GM19351 (cell line): ENCODE results near the gene UBA5.
"Not testable (repeated sequence)": the region's sequence is repeated elsewhere in the genome, so short reads cannot be mapped to it uniquely, and the experiment has no call there.

Experiments used
- ATAC-seq: cut with Tn5 transposase; IDR thresholded peaks from one replicate; pipeline ENCODE4 v1.9.1; 2021; ENCODE audit warnings: mild to moderate bottlenecking, moderate library complexity; ENCODE audit not compliant: unreplicated experiment

The UBA5 gene

DNA sequence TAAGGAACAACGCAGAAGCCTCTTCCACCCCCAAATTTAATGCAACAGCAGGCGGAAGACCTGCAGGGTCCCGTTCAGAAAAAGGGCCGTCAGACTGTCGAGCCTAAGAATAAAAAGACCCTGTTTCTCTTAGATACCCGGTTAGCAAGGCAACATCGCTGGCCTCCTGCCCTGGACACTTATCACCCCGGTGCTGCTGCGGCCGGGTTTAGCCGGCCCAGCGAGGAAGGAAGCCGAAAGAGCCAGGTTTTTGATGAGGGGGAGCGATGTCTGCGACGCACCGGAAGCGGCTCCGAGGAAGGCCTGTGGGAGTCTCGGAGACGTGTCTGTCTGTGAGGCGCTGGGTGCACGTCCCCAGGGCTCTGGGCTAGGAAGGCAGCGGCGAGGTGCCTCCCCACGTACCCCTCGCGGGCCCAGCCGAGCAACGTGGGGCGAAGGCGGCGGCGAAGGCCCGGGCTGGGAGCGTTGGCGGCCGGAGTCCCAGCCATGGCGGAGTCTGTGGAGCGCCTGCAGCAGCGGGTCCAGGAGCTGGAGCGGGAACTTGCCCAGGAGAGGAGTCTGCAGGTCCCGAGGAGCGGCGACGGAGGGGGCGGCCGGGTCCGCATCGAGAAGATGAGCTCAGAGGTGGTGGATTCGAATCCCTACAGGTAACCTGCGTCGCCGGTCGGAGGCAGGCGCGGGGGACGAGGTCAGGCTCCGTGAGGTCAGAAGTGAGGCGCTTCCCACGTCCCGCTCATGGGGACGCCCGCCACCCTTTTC lies at the start of gene UBA5:
UBA5 (plus strand) TSS at position 278 of the 759 bp plus-strand sequence; CDS start at position 487, 209 bp downstream.
- peak; percentile 70 for ATAC-seq

DNA sequence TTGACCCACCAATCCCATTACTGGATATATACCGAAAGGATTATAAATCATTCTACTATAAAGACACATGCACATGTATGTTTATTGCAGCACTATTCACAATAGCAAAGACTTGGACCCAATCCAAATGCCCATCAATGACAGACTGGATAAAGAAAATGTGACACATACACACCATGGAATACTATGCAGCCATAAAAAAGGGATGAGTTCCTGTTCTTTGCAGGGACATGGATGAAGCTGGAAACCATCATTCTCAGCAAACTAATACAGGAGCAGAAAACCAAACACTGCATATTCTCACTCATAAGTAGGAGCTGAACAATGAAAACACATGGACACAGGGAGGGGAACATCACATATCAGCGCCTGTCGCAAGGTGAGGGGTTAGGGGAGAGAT lies 44.8 kb upstream of the UBA5 start:
- ATAC-seq, result not testable (repeated sequence)

DNA sequence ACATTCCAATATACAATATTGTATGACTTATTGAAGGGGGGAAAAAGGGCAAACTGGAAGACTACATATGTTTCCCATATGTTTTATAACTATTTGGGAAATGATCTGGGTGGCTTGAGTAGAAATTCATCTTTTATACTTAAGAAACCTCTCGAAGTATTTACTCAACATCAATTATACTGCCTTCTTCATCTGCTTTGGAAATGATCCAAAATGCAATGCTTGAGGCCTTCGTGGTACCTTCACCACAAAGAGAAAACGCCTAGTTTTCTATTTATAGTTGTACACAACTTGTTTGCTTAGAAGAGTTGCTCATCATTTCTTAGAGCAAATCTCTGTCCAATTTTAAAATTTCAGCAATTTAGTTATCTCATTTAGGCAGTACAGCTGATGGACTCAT lies 44.2 kb upstream of the UBA5 start:
- ATAC-seq, result no peak

DNA sequence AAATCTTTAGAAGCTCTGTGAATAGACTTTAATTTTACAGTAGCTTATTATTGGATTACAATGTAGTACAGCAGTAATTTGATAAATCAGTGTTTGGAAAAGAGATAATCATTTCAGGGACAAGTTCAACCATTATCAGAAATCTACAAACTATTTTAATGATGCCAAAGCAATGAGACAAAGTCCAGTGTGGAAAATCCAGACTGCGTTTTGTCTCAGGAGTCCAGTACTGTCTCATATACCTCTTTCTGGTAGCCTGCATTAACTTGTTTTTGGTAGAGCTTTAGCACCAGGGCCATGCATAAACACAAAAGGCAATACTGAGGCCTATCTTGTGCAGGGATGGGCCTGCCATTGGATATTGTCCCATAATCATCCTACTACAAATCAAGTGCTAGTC lies 43.3 kb upstream of the UBA5 start:
- ATAC-seq, result no peak

DNA sequence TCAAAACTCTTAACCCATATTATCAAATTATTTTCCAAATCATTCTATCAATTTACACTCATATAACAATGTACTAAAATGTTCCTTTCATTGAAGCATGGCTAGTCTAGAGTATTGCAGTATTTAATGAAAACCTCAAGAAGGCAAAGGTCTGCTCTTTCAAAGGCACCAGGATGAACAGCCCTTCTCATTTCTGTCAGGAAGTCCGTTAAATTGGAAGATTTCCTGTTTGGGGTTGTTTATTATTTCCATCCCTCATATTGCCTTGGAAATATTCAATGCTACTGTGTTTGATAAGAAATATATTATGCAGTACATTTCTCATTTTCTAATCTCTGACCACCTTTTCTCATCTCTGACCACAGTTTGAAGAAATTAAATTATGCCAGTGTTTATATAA lies 38.0 kb upstream of the UBA5 start:
- no peak for ATAC-seq

DNA sequence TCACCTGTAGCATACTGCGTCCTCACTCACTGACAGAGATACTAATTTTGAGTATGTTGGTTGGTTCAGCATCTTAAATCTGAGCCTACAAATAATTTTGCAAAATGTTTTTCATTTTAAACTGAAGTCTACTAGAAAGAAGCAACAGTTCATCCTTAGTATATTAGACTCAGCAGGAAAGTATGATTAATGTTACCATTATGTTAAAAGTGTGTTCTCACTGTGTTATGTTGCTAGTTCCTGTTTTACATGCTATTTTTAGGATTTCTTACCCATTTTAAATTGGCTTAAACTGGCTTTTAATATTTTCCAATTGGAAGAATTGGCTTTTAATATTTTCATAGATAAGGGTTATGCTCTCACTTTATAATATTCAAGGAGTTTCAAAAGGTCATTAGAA lies 37.4 kb upstream of the UBA5 start:
- no peak for ATAC-seq

DNA sequence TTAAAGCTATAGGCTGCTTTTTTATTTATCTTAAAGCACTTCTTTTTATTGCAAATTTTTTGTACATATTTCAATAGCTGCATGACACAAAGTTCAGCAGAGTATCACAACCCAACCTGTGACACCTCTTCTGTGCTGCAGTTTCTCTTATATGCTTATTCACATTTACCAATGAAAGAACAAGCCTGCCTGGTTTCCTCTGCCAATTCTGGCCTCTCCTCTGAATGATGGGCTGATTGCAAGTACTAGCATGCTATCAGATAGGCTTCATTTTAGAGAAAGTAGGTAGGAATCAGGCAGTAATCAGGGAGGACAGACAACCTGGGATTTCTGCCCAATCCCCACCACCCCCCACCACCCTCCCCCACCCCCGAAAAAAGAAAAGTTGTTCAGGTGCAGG lies 36.5 kb upstream of the UBA5 start:
- ATAC-seq, result no peak

DNA sequence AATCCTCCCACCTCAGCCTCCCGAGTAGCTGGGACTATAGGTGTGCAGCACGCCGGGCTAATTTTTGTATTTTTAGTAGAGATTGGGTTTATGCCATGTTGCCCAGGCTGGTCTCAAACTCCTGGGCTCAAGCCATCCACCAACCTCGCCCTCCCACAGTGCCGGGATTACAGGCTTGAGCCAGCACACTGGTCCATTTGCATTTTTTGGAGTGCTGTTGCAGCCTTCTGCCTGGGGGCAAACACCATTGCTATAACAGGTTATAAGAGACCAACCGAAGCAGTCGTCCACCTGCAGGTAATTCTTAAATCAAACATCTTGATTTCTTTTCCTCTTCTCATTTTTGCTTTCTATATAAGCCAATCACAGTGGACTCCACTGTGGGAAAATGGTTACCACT lies 35.3 kb upstream of the UBA5 start:
- ATAC-seq, result no peak

DNA sequence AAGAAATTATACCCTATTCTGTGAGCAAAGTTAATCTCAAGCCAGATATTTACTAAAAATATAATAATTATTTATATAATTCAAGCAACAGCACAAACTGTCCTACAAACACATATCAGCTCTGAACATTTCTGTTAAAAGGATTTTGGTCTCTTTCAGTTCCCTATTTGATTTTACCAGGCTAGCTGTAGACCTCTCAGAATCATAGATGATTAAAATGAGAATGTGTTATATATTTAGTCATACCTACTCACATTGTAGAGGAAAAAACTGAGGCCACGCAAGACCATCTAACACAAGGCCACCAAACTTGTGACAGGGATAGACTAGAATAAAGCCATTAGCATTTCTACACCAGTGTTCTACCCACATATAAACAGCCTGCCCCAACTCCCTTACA lies 34.5 kb upstream of the UBA5 start:
- ATAC-seq, result peak; percentile 91

DNA sequence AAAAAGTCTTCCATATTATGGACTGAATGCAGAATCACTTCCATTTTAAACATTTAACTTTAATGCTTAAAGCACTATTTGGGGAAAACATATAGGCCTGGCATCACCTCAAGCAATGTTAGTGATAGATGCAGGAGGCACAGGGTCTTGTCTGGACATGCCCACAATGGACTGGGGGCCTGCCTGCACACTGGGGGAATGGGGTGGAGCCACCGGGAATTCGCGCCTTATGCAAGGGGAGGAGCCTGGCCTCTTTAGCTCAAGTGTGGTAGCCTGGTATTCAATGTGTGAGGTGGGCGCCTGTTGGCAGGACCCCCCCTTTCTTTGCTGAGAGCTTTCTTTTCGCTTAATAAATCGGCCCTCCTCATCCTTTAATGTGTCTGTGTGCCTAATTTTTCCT lies 33.2 kb upstream of the UBA5 start:
- ATAC-seq, result no peak

DNA sequence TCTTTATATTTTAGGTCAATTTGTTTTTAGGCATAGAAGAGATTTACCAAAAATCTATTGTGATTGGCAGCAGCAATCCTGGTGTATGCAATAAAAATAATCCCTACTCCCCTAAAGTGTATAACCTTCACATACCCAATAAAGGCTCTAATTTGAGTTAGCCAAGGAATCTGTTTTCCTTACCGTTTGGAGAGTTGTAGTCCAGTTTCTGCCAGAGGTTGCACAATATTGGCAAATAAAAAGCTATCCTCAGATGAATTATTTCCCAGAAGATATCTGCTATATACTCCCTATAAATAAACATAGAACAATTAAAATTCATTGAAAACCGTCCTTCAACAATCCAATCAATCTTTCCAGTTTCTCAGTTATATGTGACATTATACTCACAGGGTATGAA lies 32.0 kb upstream of the UBA5 start:
- ATAC-seq, result no peak

DNA sequence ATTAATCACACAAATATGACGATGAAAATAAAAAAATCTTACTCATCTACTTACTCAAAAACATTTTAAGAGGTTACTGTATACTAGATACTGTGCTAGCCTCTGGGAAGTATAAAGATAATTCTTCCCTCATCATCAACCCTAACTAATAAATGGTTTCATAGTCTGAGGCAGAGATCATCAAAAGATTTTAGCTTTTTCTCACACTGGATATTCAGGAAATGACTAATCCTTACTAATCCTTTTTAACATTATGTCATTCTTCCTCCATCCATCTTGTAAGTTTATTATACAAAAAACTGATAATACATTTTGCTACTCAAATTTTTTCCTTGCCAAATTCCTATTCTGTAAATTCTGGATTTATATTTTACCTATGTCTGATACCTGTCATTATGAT lies 30.2 kb upstream of the UBA5 start:
- no peak for ATAC-seq

DNA sequence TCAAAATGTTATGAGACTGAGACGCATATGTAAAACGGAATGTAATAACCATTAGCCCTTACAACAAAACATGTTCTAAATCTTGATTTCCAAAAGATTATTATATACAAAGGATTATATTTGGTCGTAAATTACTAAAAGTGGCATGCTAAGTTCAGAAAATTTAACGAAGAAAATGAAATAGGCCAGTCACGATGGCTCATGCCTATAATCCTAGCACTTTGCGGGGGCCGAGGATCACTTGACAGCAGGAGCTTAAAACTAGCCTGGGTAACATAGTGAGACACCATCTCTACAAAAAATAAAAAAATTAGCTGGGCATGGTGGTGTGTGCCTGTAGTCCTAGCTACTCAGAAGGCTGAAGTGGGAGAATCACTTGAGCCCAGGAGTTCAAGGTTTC lies 29.5 kb upstream of the UBA5 start:
- no peak for ATAC-seq

DNA sequence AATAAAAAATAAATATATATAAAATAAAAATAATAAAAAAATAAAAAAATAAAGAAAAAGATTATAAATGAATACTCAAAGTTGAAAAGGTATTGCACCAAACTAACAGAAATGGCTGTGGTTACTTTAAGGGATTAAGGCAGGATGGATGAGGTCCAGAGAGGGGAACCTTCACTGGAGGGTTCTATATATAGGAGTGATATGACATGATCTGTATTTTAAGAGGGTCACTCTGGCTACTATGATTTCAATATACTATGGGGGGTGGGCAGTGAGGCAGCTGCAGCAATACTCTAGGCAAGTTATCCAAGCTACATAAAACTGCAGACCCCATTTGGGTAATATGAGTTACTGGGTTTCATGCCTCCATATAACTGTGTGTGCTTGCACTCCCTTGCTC lies 25.1 kb upstream of the UBA5 start:
- ATAC-seq, result no peak

DNA sequence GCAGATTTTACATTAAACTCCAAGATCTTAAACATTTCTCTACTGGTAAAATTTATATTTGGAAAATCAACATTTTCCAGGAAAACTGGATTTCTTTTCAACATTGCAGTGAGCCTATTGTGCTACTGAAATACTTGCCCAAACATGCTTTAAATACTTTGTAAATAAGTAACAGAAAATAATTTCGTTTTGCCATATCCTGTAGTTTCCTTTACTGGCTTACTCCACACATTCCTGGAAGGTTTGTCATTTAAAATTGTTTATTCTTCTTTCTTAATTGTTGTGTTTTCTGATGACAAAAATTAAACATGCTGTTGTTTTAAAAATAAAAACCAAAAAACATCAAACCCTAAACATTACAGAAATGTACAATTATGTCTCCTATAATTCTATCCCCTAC lies 22.5 kb upstream of the UBA5 start:
- ATAC-seq, result no peak

DNA sequence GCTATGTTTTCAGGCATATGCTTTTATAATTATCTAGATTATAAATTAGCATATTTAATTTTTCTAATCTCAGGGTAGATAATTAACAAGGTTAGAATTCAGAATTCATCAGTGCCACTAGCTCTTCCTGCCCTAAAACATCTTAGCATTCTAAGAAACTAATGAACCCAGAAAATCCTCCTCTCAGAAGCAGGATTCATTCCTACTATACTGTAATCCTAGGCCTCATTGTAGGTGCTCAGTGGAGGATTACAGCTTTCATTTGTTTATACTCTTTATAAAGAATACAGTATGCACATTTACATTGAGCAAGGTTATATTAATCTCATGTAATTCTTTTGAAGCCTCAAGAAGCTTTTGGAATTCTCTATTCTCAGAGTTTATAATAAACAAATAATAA lies 21.4 kb upstream of the UBA5 start:
- no peak for ATAC-seq

DNA sequence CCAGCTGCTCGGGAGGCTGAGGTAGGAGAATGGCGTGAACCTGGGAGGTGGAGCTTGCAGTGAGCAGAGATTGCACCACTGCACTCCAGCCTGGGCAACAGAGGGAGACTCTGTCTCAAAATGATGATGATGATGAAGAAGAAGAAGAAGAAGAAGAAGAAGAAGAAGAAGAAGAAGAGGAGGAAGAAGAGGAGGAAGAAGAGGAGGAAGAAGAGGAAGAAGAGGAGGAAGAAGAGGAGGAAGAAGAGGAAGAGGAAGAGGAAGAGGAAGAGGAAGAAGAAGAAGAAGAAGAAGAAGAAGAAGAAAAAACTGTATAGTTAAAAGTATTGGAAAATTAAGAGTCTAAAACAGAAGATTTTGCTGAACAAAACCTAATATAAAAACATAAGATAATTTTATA lies 18.7 kb upstream of the UBA5 start:
- ATAC-seq, result not testable (repeated sequence)

DNA sequence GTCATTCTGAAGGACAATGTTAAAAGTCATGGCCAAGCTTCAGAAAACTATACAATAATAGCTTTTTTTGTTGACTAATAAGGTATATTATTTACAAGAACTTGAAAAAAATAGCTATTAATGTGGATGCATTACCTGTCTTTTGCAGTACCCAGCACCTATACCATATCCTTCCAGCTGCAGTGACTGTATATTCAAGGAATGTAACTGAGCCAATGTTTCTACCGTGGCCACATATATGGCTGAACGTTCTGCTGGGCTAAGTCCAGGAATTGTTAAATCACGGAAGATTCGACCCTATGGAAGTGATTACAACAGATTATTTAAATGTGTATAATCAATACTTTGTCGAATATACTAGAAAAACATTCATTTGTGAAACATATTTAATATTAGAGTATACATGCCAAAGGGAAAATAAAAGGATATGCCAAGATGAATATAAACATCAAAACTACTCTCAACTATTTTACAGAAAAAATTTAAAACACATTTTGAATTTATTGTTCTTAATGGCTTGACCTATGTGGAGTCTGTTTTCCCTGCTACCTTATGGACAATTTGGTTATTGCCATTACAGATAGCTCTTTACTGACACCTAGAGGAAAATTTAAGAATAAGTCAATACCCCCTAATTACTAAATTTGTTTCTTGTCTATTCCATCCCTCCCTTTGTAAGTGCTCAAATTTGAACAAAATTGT lies 18.1 kb upstream of the UBA5 start:
- ATAC-seq, result peak; percentile 71

DNA sequence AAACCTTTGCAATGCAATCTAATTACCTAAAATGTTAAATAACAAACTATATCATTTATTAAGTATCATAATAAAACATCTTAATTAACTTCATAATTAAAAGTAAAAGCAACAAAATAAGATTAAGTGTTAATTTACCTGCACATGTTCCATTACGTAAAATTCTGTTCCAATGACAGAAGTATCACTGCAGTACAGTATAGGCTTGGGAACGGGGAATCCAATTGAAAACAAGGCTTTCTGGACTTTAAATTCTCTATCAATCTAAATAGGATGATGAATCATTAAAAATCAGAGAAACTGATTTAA lies 17.6 kb upstream of the UBA5 start:
- no peak for ATAC-seq

DNA sequence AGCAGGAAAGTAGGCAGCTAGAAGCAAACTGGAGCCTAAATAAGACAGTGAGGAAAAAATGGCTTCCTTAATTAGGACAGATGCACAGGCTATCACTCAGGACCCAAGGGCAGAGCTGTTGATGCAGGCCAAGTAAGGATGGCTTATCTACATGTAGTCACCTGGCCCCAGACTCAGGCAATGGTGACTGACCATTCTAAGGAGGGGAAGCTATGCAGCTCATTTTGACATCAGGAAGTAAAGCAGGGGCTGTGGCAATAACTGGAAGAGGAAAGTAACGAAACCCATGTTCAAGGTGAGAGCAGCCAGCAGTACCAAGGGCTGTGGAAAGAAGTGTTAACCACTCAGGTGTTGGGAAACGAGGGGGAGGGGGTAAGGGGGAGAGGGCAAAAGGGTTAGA lies 16.8 kb upstream of the UBA5 start:
- ATAC-seq, result no peak

DNA sequence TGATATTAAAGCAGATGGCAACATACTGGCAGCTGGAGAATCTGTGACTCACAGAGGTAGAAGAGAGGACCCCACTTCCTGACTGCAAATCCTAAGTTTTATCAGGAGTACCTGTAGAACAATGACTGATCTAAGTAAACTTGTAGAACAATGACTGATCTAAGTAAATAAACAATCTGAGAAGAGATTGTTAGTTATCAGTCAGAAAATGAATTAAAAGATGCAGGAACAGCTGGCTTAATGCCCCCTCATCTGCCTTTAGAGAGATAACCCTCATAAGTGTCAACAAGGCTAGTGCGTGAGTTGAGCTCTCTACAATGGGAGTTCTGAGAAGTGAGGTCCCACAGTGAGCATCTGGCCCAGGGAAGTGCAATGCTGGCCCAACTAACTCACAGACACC lies 15.1 kb upstream of the UBA5 start:
- ATAC-seq, result no peak

DNA sequence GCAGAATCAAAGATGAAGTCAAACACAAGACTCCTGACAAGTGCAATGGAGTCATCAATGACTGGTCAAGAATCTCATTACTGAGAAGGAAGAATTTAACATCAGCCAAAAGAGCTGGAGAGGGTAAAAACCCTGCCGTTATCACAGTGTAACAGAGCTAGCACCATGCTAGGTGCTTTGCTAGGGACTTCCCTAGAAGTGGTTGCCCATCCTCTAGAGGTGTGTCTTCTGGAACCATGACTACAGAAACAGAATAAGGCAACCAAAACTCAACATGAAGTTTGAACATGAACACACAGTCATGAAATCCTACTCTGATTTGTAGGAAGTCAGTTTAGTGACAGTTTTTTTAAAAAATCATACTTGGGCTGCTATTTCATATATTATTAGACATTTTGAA lies 10.0 kb upstream of the UBA5 start:
- ATAC-seq, result no peak
